ENCODE data around the gene PHF13.

DNA sequence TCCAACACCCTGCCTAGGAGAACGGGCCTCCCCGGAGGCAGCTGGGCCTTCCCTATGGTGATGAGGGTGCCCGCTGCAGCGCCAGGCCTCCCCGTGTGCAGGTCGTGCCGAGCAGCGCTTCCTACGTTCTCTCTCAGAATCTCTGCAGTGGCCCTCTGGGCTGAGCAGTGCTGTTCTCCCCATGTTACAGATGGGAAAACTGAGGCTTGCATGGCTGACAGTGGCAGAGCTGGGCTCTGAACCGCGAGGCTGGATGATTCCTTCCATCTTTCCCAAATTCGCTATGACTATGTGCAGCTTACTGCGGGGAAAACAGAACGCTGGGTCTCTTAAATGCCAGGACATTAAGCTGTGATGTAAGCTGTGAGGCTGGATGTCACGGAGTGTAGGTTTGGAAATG lies 19.7 kb upstream of the PHF13 start:
- TF ChIP-seq, protein P1, sequence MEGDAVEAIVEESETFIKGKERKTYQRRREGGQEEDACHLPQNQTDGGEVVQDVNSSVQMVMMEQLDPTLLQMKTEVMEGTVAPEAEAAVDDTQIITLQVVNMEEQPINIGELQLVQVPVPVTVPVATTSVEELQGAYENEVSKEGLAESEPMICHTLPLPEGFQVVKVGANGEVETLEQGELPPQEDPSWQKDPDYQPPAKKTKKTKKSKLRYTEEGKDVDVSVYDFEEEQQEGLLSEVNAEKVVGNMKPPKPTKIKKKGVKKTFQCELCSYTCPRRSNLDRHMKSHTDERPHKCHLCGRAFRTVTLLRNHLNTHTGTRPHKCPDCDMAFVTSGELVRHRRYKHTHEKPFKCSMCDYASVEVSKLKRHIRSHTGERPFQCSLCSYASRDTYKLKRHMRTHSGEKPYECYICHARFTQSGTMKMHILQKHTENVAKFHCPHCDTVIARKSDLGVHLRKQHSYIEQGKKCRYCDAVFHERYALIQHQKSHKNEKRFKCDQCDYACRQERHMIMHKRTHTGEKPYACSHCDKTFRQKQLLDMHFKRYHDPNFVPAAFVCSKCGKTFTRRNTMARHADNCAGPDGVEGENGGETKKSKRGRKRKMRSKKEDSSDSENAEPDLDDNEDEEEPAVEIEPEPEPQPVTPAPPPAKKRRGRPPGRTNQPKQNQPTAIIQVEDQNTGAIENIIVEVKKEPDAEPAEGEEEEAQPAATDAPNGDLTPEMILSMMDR (IDR thresholded peaks at IDR 0.05) = no peak
- TF ChIP-seq POLR2A (IDR thresholded peaks at IDR 0.05) (no peak), EP300 (IDR thresholded peaks at IDR 0.05) (no peak)

Data from tibial nerve (tissue), 4 donors.